Endometrial microvascular endothelial cells (primary cell): Measurements from ENCODE around the gene IQSEC3. TPM values are rescaled to one million over a fixed set of nuclear protein-coding genes. Genes with fewer than 3 reads are reported as not detected.

Source experiments
- in situ Hi-C: cut with HindIII; loops from 2 replicates; pipeline ENCODE4 v1.10.0; 2017; ENCODE audit warnings: low sequenced_read_pairs, low pct_unique_long_range_greater_than_20kb; ENCODE audit errors: inconsistent ontology term
- total RNA-seq: library from RNA; depleted of rRNA; stranded (reverse); fragments of >200 nt; gene quantifications from one replicate; pipeline ENCODE4 v1.2.3, GENCODE V29; 2015; ENCODE audit errors: inconsistent ontology term

The IQSEC3 gene
- total RNA-seq, 1 donor from 2014 or later, result not detected

GRCh38 chr12:201361-201760 is 134.8 kb downstream of the IQSEC3 start:
- in situ Hi-C loops, result no loop called here

GRCh38 chr12:202081-202731 is 135.6 kb downstream of the IQSEC3 start:
- in situ Hi-C loops, result no loop called here

- in situ Hi-C loops, result no loop called here
These were observed 136.5 kb downstream of the IQSEC3 start for GRCh38 chr12:203074-203461.

- in situ Hi-C loops, result no loop called here
These were observed 137.1 kb downstream of the IQSEC3 start for GRCh38 chr12:203462-204260.

GRCh38 chr12:204261-204678 is 137.7 kb downstream of the IQSEC3 start:
- in situ Hi-C loops, result no loop called here

- in situ Hi-C loops, result no loop called here
These were observed 138.5 kb downstream of the IQSEC3 start for GRCh38 chr12:205026-205425.

- in situ Hi-C loops, result no loop called here
These were observed 140.3 kb downstream of the IQSEC3 start for GRCh38 chr12:206746-207440.

- in situ Hi-C loops, result no loop called here
These were observed 141.2 kb downstream of the IQSEC3 start for GRCh38 chr12:207804-208203.

GRCh38 chr12:208813-209212 is 142.2 kb downstream of the IQSEC3 start:
- in situ Hi-C loops, result no loop called here

GRCh38 chr12:209246-209645 is 142.7 kb downstream of the IQSEC3 start:
- in situ Hi-C loops, result no loop called here

GRCh38 chr12:209851-210250 is 143.3 kb downstream of the IQSEC3 start:
- in situ Hi-C loops, result no loop called here

GRCh38 chr12:210277-211141 is 143.9 kb downstream of the IQSEC3 start:
- in situ Hi-C loops, result no loop called here

GRCh38 chr12:211142-211465 is 144.5 kb downstream of the IQSEC3 start:
- in situ Hi-C loops, result no loop called here

- in situ Hi-C loops, result no loop called here
These were observed 145.3 kb downstream of the IQSEC3 start for GRCh38 chr12:211639-212414.

- in situ Hi-C loops, result no loop called here
These were observed 145.8 kb downstream of the IQSEC3 start for GRCh38 chr12:212415-212714.

- in situ Hi-C loops, result no loop called here
These were observed 146.4 kb downstream of the IQSEC3 start for GRCh38 chr12:212715-213526.

- in situ Hi-C loops, result no loop called here
These were observed 147.0 kb downstream of the IQSEC3 start for GRCh38 chr12:213527-213932.
